ENCODE results near the gene COL6A3. TPM values are rescaled to one million over a fixed set of nuclear protein-coding genes. Genes with fewer than 3 reads are reported as not detected.

Gene COL6A3
- total RNA-seq, 4 donors from 2014 or later, result 43.1 to 204 (median 62.4) TPM

DNA sequence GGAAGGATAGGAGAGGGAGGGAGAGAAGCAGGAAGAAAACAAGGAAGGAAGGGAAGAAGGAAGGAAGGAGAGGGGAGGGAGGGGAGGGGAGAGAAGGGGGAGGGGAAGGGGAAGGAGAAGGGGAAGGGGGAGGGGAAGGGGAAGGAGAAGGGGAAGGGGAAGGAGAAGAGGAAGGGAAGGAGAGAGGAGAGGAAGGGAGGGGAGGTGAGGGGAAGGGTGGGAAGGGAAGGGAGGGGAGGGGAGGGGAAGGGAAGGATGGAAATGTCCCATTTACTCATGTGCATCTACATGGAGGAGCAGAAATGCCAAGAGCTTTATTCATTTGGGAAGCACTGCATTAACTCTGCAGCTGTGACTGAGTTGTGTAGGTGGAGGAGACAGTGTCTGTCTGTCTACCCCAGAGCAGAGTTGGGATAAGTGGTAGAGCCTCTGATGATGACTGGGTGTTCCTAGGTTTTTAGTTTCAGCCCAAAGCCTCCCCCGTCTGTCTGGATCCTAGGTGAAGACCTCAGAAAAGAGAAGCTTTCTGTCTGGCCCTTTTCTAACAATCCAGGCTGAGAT, 131.3 kb downstream of the COL6A3 start:
- WGBS, 2 donors, result 43 to 82% methylated on average over 1 of the region's 1 CpG
- intact Hi-C loops (cut with DNase I; ENCODE audit: low total_unique reads), result no loop called here
- TF ChIP-seq POLR2A (IDR thresholded peaks at IDR 0.05), result no peak
- TF ChIP-seq, protein P1, sequence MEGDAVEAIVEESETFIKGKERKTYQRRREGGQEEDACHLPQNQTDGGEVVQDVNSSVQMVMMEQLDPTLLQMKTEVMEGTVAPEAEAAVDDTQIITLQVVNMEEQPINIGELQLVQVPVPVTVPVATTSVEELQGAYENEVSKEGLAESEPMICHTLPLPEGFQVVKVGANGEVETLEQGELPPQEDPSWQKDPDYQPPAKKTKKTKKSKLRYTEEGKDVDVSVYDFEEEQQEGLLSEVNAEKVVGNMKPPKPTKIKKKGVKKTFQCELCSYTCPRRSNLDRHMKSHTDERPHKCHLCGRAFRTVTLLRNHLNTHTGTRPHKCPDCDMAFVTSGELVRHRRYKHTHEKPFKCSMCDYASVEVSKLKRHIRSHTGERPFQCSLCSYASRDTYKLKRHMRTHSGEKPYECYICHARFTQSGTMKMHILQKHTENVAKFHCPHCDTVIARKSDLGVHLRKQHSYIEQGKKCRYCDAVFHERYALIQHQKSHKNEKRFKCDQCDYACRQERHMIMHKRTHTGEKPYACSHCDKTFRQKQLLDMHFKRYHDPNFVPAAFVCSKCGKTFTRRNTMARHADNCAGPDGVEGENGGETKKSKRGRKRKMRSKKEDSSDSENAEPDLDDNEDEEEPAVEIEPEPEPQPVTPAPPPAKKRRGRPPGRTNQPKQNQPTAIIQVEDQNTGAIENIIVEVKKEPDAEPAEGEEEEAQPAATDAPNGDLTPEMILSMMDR (IDR thresholded peaks at IDR 0.05), result no peak
- no peak for DNase-seq (ENCODE audit: low spot score in 2 of 2)
- H3K4me3 ChIP-seq (ENCODE audit: low read depth, poor library complexity, severe bottlenecking), result no peak overlapping the region

- WGBS, 2 donors, result 48 to 82% methylated on average over 3 of the region's 3 CpGs
- H3K4me3 ChIP-seq (ENCODE audit: low read depth, poor library complexity, severe bottlenecking), result no peak overlapping the region
- TF ChIP-seq, protein P1 (IDR thresholded peaks at IDR 0.05), result no peak
- no peak for TF ChIP-seq POLR2A (IDR thresholded peaks at IDR 0.05)
- DNase-seq (ENCODE audit: low spot score in 2 of 2), result no peak
- intact Hi-C loops (cut with DNase I; ENCODE audit: low total_unique reads), result no loop called here
Observed at GRCh38 chr2:237281836-237282306, 132.1 kb downstream of the COL6A3 start.

DNA sequence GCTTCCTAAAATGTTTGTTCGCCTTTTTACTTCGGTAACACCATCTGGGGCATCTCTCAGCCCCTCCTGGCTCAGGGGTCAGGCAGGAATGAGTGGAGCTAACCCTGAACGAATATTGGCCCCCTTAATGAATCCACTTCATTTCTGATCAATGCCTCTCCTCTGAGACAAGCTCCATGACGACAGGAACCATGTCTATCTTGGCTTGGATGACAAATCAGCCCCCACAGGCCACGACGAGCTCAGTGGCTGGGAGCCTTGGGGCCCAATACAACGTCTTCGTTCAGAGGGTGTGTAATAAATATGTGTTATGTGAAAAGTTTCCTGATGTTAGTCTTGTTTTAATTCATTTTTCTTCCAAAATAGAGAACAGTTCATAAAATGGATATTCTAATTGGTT, 133.0 kb downstream of the COL6A3 start:
- intact Hi-C loops (cut with DNase I; ENCODE audit: low total_unique reads), result no loop called here
- DNase-seq (ENCODE audit: low spot score in 2 of 2), result no peak
- 63 to 66% methylated on average over 8 of the region's 8 CpGs for WGBS, 2 donors
- H3K4me3 ChIP-seq (ENCODE audit: low read depth, poor library complexity, severe bottlenecking), result no peak overlapping the region
- no peak for TF ChIP-seq POLR2A (IDR thresholded peaks at IDR 0.05)
- TF ChIP-seq, protein P1 (IDR thresholded peaks at IDR 0.05), result no peak

DNA sequence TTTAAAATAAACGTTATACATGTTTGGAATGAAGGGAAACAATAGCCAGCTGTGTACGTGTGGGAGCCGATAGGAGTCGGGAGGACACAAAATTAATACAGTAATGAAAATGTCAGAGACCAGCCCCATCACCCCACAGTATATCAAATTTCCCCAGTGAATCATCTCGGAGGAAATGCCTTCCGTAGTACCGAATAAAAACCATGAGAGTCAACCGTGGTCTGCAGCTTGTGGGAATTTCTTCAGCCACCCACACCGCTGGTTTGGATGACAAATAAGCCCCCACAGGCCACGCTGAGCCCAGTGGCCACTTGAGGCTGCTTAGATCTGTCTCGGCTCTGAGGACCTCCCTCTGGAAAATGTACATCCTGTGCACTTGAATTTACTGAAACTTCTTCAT, 133.7 kb downstream of the COL6A3 start:
- intact Hi-C loops (cut with DNase I; ENCODE audit: low total_unique reads), result no loop called here
- TF ChIP-seq, protein P1 (IDR thresholded peaks at IDR 0.05), result no peak
- no peak for TF ChIP-seq POLR2A (IDR thresholded peaks at IDR 0.05)
- no peak overlapping the region for H3K4me3 ChIP-seq (ENCODE audit: low read depth, poor library complexity, severe bottlenecking)
- WGBS, 2 donors, result 66 to 73% methylated on average over 11 of the region's 11 CpGs
- no peak for DNase-seq (ENCODE audit: low spot score in 2 of 2)

DNA sequence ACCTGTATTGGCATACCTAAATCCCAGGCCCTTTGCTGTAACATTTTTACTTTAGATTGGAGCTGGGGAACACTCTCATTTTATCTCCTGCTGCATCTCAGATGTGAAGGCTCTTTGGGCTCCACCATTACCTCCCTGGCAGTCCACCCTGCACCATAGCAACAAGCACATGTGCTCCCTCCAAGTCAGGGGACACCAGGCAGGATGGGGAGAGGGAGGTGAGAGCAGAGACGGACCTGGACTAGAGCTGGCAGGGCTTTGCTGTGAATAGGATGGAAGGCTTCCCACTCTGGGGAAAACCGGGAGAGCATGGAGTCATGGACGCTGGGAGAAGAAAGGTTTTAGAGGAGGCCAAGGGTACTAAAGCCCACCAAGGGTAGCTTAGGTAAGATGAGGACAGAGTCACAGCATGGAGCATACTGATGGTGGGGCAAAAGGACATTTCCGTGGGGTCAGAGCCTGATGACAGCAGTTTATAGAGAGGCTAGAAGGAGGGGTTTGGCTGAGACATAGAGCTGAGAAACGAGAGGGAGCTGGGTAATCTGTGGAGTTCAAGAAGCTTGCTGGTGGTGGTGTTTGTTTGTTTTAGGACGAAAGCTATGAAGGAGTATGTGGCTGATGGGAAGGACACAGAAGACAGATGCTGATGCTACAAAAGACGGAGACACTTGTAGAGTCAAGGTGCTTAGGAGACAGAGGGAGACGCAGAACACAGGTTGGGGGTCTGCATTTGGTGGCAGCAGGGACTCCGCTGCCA, 134.8 kb downstream of the COL6A3 start:
- TF ChIP-seq POLR2A (IDR thresholded peaks at IDR 0.05), result no peak
- TF ChIP-seq, protein P1 (IDR thresholded peaks at IDR 0.05), result no peak
- WGBS, 2 donors, result 77 to 80% methylated on average over 9 of the region's 9 CpGs
- DNase-seq (ENCODE audit: low spot score in 2 of 2), result no peak
- intact Hi-C loops (cut with DNase I; ENCODE audit: low total_unique reads), result no loop called here
- no peak overlapping the region for H3K4me3 ChIP-seq (ENCODE audit: low read depth, poor library complexity, severe bottlenecking)

All from lower leg skin (tissue), 4 donors.